H54 (cell line): Measurements from ENCODE around the gene ALK.
A peak's percentile ranks its signal among the peaks of the same experiment; 100 is the strongest.

Experiments
- DNase-seq: peaks from one replicate; pipeline ENCODE4 v3.0.0; 2011; ENCODE audit warnings: low spot score, mixed read lengths; ENCODE audit not compliant: insufficient read length
- FAIRE-seq: peaks from 3 replicates; lab custom pipeline; 2011; peaks lifted over from hg19 to GRCh38; lab: Jason Lieb, UNC
- POLR2A ChIP-seq: IDR thresholded peaks from 2 replicates; pipeline ENCODE4 v1.6.1; 2011; ENCODE audit warnings: low read depth, mild to moderate bottlenecking, low read length

Gene ALK

DNA sequence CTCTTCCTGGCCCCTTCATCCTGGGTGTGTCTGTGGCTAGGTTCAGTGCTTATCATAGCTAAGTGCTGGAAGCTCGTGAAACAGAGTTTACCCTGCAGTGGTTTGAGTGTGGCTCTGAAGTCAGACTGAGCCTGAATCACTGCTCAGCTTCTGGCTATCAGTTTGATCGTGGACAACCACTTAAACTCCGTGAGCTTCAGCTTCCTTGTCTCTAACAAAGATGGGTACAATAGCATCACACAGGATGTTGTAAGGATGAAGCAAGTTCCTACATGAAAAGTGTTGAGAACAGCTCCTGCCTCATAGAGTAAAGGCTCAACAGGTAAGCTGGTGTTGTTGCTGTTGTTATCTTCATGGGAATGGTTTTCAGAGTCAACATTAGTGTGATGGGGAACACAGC lies 595.8 kb downstream of the ALK start:
- no peak for TF ChIP-seq POLR2A

GRCh38 chr2:29323961-29324360 lies 597.4 kb downstream of the ALK start:
- FAIRE-seq = no peak
- TF ChIP-seq POLR2A = no peak
- DNase-seq = no peak

More for the DNA sequence above, 595.8 kb downstream of the ALK start:
- no peak for DNase-seq
- no peak for FAIRE-seq

DNA sequence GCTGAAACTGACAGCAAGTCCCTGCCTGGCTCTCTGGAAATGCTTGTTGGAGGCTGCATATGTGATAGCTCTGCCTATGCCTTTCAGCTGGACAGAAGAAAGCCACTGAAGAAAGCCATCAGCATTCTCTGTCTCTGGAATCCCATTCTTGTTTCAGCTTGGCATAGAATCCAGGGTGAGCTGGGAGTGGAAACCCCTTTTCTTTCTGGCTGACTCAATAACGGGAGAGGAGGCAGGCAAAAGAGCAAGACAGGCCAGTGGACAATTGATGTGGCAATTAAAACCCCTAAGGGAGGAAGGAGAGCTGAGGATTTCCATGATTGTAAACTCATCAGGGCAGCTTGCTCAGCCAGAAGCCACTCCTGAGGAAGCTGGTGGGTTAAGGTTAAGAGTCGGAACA lies 598.1 kb downstream of the ALK start:
- FAIRE-seq = no peak
- no peak for DNase-seq

DNA sequence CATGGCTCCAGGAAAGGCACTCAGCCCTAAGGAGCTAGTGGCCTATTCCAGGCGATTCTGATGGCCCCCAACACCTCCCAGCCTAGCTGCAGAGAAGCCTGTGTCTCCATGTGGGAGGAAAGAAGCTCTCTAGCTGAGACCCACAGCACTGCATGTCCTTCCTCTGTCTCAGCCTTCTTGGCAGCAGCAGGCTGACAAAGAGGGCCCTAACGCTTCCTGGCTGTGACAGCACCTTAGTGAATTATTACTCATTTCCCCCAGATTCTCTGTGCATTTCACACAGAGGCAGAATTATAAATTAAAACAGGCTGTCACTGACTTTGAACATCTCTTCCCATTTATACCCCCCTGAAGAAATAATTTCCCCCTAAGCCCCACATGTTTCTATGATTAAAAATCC lies 599.4 kb downstream of the ALK start:
- no peak for TF ChIP-seq POLR2A
- FAIRE-seq (no peak), DNase-seq (no peak)

More for the DNA sequence above, 598.1 kb downstream of the ALK start:
- TF ChIP-seq POLR2A = no peak

DNA sequence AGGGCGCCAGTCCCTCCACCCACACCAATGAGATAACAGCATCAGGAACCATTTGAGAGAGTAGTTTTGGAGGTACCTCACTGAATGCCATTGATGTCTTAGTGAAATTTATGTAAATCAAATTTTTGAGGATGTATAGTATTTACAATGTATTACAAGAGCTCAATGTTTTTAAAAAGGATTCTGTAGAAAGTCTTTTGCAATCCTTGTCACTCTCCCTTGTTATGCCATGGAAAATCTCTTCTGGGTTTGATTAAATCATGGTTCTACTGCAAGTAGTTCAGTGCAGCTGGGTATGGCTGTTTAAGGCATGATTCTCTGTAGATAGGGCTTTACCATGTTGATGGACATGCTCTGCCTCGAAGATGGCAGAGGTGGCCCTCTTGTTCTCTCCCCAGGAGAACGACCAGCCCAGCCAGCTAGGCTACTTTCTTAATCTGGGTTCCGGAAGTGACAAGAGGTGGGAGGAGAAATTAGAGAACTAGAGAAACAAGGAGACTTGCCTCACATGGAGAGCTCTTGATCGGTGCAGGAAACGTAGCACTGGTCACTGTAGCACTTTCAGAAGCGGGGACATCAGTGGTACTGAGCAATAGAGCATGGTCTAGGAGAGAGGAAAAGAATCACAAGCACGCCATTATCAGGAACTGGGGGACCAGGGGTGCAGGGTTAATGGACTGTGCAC lies 603.4 kb downstream of the ALK start:
- no peak for DNase-seq
- FAIRE-seq = no peak
- TF ChIP-seq POLR2A = no peak

GRCh38 chr2:29317077-29317517 lies 604.3 kb downstream of the ALK start:
- DNase-seq (no peak), FAIRE-seq (no peak)
- no peak for TF ChIP-seq POLR2A

DNA sequence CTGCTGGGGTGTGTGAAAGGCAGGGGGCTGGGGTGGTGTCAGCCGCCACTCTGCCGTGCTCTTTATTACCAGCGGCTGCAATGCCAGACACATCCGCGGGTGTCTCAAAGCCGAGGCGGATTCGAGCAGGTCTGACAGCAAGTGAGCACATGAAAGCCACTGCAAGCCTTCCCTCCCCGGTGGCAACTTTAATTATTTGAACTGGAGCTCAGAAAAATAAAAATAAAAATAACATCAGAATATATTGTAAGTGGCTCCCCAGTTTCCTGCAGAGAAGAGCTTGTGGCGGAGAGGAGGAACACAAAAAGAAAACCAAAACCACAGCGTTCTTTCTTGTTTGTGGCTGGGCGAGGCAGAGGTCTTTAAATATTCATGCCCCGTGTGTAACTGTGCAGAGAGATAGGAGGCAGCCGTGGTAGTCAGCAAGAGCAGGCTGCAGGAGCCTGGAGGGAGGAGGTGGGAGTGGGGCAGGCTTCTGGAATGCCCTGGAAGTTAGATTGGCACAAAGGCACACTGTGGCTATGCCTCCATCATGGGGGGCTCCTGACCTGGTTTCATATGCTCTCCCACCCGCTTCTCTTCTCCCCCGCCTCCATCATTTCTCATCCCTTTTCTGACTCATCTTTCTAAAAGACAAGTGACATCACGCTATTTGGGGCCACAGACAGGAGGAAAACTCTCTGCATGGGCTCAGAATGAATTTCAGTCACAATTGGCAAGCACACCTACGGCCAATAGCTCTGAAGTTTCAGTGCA lies 606.4 kb downstream of the ALK start:
- no peak for FAIRE-seq
- DNase-seq = no peak
- TF ChIP-seq POLR2A = no peak

GRCh38 chr2:29311458-29311857 lies 609.9 kb downstream of the ALK start:
- no peak for DNase-seq
- no peak for FAIRE-seq
- no peak for TF ChIP-seq POLR2A

GRCh38 chr2:29310650-29311348 lies 610.6 kb downstream of the ALK start:
- TF ChIP-seq POLR2A = no peak
- FAIRE-seq = no peak
- no peak for DNase-seq

- FAIRE-seq = no peak
- DNase-seq = peak; percentile 32
- no peak for TF ChIP-seq POLR2A
Observed at GRCh38 chr2:29309090-29310029, 612.0 kb downstream of the ALK start.

- DNase-seq (no peak), FAIRE-seq (no peak)
Observed at GRCh38 chr2:29308366-29308765, 613.0 kb downstream of the ALK start.

GRCh38 chr2:29307519-29307918 lies 613.9 kb downstream of the ALK start:
- no peak for TF ChIP-seq POLR2A
- FAIRE-seq (no peak), DNase-seq (no peak)

More at GRCh38 chr2:29308366-29308765, 613.0 kb downstream of the ALK start:
- TF ChIP-seq POLR2A = no peak

DNA sequence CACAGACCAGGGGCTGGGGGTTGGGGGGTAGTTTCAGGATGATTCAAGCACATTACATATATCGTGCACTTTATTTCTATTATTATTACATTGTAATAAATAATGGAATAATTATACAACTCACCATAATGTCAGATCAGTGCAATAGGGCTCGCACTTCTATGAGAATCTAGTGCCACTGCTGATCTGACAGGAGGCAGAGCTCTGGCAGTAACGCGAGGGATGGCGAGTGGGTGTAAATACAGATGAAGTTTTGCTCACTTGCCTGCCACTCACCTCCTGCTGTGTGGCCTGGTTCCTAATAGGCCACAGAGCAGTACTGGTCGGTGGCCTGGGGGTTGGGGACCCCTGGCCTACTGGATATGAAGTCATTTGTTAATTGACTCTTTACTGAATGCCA lies 615.6 kb downstream of the ALK start:
- no peak for FAIRE-seq
- no peak for TF ChIP-seq POLR2A
- DNase-seq = no peak
